Kidney tubule cell (primary cell): ENCODE measurements around the gene PIK3R1.

ENCODE experiments used
- DNase-seq: peaks from one replicate; pipeline ENCODE4 v3.0.0-alpha.2; 2018; ENCODE audit warnings: low spot score

Gene PIK3R1

DNA sequence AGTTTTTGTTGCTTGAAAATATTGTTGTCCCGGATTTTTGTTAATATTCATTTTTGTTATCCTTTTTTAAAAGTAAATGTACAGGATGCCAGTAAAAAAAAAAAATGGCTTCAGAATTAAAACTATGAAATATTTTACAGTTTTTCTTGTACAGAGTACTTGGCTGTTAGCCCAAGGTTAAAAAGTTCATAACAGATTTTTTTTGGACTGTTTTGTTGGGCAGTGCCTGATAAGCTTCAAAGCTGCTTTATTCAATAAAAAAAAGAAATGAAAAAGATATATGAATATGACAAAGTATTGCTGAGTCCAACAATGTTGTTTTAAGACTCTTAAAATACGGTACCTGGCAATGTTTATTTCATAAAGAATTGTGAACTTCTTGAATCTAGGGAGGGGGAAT lies 82.9 kb downstream of the PIK3R1 start:
- no peak for DNase-seq

DNA sequence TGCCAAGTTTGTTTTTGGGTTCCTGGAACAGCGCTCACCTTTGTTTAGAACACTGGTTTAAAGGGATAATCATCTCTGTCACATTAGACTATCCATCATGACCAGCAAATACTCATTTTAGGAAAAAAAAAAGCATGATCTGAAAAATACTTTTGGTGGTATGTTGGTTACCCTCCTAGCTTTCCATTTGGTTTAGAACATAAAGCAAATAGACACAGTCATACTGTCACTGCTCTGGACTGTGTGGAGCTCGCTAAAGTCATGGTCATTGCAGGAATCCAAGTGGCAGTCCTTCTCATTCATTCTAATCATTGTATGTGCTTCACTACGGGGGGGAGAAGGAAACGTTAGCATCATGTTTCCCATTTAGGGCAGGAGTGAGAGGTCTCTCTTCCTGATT lies 83.5 kb downstream of the PIK3R1 start:
- DNase-seq = no peak

DNA sequence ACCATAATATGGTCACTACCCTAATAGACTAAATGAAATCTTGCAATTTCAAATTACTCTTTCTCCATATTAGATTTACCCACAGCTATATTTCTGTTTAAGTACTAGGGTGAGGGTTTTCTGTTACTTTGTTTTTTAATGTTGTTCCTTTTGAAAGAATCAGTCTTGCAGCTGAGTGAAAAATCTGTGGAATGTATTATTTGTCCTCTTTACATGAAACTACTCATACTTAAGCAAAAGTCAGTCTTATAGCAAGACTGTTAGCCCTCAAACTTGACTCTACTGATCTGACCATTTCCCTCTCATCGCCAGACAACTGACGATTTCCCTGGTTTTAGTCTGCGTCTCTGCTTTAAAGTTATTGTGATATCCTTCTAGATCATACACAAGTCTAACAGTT lies 84.0 kb downstream of the PIK3R1 start:
- DNase-seq = no peak

DNA sequence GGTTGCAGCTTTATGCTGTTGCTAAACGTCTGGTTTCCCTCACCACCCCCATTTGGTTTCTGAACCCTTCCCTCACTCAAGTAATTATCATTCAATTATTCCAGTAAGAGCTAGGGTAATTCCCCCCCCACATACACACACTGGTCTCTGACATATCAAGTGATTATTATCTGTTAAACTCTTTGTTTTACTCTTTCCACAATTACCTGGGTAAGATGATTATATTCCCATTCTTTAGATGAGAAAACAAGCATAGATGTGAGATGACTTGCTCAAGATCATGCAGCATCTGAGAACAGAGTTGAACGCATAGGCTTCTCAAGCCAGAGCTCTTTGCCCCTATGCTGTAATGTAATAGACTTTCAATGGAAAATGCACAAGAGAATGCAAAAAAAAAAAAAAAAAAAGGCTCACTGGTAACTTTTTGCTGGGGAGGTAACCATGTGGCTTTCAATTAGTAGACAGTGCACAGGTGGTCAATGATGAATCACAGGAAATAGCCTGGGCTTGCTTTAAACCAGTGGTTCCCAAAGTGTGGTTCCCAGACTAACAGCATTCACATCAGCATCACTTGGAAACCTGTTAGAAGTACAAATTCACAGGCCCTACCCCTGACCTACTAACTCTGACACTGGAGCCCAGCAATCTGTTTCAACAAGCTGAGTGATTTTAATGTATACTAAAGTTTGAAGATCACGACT lies 87.6 kb downstream of the PIK3R1 start:
- DNase-seq = peak; percentile 74

DNA sequence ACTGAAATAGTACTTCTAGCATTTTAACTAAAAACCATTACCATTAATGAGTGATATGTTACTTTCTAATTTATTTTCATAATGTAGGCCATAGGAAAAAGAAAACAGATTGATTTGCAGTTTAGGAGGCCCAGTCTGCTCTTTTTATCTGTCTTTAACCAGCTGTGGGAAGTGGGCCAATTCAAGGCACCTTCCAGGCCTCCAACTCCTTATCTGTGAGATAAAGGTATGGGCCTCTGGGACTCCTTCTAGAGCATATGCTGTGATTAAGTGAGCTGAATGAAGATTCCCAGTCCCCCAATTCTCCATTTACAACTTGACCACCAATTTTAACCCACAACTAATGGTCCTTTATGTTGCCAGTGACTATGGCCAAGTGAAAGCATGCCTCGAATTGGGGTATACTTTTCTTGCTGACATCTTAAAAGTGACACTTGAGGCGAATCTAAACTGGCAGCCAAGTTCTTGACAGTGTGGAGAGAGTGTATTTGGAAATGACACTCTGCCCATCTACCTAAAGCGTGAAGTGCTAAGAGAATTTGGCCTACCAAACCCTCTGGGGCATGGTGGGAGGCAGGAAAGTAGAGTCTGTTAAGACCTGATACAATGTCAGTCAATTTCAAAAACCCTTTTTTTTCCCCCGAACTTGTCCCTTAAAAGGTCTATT lies 88.3 kb downstream of the PIK3R1 start:
- DNase-seq = no peak

DNA sequence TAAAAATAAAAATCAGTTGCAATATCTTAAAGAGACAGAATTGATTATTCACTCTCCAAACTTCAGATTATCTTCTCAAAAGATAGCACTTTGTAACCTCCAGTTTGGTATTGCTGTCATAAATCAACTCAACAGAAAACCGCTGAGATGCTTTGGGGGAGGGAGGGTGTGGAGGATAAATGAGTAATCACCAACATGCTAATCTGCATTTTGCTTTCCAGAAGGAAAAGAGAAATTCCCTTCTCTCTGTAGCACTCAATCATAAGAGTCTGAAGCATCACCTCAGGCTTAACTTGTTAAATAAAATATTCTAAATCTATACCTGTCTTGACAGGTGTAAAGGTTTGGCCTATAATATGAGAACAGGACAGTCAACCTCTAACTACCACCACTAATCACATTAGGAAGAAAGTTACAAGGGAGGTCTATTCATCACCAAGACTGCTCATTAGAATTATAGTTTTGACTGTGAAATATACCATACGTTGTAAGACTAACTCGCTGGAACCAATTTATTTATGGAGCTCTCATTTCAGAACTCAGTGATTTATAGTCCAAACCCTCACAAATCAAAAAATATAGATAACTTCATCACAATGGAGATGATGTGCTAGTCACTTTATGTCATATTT lies 89.0 kb downstream of the PIK3R1 start:
- DNase-seq = peak; percentile 68

DNA sequence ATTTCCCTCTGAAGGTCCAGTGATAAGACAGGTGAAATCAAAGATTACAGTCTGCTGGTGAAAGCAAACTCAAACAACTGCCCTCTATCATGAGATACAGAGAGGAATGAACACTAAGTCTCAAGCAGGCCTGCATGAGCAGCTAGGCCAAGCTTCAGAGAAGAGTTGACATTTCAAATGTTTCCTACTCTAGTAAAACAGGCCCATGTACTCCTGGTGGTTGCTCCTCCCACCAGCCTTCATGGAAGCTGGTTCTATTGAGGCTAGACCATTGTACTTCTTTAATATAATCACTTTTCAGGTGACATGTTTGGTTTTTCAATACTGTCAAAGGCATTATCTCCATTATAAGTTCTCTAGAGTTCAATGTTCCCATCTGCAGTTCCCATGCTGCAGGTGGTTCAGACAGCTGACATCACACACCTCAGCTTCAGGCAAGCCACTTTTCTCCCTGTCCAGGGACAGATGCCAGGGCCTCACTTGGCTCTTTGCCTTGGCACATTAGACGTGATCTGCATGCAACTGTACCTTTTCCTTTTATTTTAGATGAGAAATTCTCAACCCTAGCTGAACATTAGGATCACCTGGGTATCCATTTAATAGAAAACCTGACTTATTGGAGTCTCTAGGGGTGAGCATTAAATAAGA lies 89.8 kb downstream of the PIK3R1 start:
- DNase-seq = no peak

DNA sequence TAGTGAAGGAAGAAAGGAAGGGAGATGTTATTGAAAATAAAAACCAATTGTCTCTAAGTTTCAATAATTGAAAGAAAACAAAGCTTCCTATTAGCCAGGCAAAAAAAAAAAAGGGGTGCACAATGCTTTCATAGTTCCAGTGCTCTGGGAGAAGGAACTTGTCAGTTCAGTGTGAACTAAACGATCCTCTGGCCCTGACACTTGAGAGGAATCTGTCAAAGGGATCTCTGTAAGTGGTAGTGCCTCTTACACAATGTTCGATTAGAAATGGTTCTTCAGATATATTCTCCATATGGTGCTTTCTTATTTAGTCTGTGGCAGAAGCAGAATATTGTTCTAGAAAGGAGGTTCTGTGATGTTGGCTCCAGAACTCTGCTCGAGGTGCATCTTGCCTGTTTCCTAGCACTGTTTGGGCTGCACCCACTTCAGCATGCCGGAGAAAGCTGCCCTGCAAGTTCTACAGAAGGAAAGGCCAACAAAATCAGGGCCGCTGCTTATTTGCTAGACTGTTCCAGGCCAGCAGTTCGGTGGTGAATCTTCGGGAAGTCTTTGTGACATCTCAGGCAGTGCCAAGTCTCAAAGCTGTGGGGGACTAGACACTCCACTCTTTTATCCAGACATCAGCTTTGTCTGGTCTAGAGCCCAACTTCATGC lies 90.9 kb downstream of the PIK3R1 start:
- DNase-seq = no peak

DNA sequence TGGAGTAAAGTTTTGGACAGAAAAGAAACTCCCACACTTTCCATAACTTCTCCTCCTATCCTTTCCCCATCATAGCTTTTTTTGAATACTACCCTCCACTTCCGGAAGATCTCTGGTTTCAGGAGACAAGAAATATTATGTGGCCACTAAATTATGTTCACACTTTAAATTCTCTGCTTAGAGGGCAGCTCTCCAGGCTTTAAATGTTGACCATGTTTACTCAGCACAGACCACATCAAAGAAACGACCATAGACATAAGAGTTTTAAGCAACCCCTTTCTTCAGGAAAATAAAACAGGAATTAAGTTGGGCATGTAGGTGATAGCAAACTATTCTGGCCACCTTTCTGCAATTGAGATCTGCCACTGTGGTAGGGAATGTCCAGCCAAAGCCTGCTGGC lies 97.8 kb downstream of the PIK3R1 start:
- DNase-seq = no peak

DNA sequence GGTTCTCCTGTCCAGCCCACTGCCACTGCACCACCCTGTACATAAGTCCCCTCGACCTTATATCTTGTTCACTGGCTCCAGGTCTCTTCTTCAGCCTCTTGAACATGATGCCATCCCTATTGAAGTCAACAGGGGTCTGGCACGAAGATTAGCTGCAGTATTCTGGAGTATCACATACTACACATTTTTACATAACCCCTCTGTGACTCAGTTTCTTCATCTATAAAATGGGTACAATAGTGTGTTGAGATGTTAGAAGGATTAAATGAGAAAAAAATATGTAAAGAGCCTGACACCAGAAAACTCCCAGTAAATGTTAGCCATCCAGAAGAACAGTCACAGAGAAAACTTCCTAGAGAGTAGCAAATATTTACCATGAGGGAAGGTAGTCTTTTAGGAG lies 98.9 kb downstream of the PIK3R1 start:
- DNase-seq = no peak

DNA sequence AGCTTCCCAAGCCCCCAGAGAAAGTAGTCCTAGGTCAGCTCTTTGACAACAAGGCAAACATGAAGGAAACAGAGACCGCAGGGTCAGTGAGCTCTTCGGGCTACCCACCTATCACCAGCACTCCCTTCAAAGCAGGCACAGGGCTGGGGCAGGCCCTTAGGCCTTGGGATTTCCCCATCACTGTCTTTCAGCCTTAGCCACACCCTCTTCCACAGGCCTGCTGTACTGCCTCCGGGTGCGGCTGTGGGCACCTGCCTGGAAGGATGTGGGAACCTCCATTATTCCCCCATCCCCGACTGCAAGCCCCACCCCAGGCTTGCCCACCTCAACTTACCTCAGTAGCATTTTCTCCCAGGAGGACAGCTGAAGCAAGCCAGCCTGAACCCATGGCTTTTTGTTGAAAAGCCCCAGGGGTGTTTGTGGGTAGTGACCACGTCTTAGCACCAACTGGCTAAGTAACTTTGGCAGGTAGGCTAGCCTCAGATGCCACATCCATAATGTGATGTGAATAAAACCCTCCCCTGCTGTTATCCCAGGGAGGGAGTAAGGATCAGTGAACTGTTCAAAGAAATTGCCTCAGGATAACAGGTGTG lies 100.2 kb downstream of the PIK3R1 start:
- peak; percentile 77 for DNase-seq

DNA sequence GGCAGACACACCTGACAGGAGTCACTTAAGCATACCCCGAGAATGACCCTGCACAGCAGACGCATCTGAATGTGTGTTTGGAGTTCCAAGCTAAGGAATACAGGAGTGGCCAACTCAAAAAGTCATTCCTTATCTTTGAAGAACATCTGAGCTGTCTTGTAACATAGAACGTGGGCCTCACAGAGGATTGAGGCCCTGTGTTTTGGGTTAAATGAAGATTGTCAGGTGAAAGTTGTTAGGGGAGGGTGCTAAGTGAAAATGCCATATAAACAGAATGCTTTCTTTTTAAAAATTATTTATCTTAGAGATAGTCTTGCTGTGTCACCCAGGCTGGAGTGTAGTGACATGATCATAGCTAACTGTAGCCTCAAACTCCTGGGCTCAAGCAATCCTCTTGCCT lies 100.9 kb downstream of the PIK3R1 start:
- DNase-seq = no peak

DNA sequence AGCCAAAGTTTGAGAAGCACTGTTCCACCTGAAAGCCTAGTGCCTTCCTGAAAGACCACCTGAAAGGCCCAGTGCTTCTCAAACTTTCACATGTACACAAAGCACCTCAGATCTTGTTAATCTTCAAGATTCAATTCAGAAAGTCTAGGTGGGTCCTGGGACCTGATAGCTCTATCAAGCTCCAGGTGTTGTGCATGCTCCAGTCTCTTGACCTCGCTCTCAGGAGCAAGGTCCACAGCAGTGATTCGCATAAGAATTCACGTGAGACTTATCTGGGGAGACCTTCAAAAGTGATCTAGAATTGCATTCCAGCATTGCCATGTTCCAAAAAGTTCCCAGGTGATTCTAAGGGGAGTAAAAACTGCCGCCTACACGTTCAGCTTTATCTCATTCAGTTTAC lies 102.1 kb downstream of the PIK3R1 start:
- DNase-seq = no peak

DNA sequence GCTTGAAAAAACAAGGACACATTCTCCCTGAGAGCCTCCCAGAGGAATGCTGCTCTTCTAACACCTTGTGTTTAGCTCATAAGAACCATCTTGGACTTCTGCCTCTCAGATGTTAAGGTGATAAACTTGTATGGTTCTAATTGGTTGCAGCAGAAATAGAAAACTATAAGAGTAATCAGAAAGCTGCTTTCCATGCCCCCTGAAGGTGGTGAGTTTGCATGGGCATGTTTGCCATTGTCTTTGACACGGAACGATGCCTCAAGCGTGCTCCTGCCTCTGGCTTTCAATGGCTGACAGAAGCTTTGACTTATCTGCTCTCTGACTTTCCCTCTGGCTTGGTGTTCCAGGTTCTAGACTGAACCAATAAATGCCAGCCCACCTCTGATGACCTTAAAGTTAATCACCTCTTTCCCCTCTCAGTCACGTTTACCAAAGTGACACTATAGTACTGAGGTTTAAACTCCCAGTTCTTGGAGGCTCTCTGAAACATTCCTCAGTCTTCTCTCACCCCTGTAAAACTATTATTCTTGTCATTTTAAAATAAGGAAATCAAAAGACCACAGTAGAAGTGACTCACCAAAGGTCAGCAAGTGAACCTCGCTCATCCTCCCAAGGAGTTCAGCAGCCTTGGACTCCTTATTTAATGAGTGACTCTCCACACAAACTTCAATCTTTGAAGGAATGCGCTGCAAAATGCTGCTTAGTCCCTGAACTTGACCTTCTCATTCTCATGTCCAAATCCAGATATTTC lies 103.6 kb downstream of the PIK3R1 start:
- DNase-seq = peak; percentile 95

DNA sequence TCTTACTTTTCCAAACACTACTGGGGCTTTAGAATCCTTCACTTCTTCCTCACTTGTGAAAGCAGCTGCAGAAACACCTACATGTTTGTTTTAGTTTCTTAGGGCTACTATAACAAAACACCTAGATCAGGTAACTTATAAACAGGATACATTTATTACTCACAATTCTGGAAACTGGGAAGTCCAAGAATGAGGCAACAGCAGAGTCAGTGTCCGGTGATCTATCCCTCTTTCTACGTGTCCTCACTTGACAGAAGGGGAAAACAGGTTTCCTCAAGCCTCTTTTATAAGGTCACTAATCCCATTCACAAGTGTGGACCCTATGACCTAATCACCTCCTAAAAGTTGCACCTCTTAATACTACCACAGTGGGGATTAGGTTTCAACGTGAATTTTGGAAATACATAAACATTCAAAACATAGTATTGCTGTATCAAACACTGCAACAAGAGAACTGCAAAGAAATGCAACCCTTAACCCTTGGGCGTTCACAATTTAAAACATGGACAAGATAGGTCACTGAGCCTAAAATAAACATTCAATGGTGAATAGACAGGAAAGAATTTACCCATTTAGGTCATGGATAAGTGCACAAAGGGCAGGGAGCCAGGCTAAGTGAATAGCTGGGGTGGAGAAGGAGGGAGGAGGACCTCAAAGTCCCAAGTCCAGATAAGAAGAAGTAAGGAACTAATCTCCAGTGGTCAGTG lies 104.3 kb downstream of the PIK3R1 start:
- DNase-seq = peak; percentile 86

DNA sequence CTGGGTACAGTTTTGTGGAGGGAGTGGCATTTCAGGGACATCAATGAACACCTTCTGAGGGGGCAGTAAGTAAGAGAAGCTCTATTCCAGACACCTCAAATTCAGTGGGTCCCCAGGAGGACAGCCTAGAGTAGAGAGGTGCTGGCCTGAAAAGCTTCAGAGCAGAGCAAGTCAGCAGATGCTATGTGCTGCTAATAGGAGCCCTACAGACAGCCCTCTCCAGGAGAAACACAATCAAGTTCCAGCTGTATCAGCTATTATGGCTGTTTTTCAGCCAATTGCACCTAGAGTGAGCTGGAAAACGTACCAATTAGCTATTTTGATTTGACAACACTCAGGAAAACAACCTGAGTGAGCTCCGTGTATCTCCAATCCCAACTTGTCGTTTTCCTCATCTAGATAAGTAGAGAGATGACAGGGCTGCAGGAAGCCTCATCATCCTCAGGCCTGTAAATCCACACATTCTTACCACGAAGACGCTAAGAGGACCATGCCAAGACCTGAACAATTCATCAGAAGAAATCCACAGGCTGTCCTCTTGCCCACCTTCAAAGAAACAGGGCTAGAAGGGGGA lies 104.9 kb downstream of the PIK3R1 start:
- no peak for DNase-seq

DNA sequence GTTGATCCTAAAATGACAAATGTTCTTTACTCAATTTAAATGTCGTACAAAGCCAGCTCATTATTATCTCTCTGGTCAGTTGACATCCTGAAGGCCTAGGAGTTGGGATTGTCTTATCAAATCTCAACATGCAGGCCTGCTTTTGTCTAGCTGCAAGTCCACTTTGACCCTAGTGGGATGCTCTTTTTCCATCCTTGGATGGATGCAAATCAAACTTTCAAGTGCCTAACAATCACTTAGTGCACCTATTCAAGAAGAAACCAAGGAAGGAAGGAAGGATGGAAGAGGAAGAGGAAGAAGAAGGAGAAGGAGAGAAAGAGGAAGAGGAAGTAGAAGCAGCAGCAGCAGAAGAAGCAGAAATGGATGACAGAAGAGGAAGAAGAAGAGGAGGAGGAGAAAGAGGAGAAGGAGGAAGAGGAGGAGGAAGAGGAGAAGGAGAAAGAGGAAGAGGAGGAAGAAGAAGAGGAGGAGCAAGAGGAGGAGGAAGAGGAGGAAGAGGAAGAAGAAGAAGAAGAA lies 109.6 kb downstream of the PIK3R1 start:
- no peak for DNase-seq

DNA sequence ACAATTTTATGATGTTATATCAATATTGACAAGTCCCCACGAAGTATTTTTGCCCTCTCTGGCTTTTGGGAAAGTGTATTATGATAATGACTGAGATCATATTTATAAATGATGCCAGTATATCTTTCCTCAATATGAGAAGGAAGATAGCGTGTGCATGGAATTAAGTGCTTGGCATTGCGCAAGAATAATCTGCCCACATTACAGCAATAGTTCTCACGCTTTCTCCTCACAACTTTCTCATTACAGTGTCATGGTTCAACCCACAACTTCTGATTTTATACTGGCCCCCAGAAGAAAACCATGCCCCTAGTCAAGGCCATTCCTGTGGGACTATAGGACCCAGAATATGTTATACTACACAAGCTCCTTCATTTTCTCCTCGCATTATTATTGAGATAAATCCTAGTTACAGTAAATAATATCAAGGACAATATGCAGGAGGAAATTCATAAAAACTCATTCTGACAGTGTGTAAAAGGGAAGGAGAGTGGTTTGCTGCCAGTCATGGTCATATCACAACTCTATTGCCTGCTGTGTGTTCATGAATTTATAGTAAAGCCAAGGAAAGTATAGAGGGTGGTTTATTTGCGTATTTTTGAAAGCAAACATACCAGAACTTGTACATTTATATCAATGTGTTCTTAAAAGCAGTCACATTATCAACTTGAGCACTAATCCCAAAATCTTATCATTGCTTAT lies 114.1 kb downstream of the PIK3R1 start:
- DNase-seq = no peak

DNA sequence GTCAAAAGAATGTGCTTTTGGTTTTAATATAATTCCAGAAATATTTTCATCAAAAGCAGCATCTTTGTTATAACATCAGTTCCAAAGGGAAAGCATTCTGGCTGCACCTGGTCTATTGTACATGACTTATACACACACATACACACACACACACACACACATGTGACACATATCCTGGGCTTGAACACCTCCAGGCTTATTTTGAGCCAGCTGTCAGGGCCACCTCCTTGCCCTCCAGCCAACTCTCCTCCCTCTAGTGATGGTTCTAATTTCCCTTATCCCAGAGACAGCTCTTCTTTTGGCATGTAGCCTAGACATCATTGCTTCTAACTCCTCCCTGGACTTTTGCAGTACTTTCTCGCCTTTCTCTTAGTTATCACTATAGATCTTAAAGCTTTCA lies 115.0 kb downstream of the PIK3R1 start:
- peak; percentile 36 for DNase-seq
